Adrenal gland (tissue), 5 donors: ENCODE data around the gene TENT4B.

Source experiments
- CTCF ChIP-seq, 6 experiments: fragments of 450-650 bp in 4 of 6; fragments of 200-600 bp in 2 of 6; sonication (generic) in 1 of 6; IDR thresholded peaks; 1 replicate in 5 of 6; 2 replicates in 1 of 6; pipeline versions ENCODE4 v1.5.1 to v1.8.0; 2016 to 2021; ENCODE audit warnings: antibody characterized with exemption in 6 of 6, mild to moderate bottlenecking in 2 of 6, moderate library complexity in 1 of 6
- POLR2A ChIP-seq, 2 donors: fragments of 450-650 bp; IDR thresholded peaks; one replicate each; pipeline ENCODE4 v1.6.1; 2017; ENCODE audit warnings: antibody characterized with exemption in 2 of 2, mild to moderate bottlenecking in 2 of 2, moderate library complexity in 1 of 2
- donor health status: DM: no; HTN: no; CAD: no.

DNA sequence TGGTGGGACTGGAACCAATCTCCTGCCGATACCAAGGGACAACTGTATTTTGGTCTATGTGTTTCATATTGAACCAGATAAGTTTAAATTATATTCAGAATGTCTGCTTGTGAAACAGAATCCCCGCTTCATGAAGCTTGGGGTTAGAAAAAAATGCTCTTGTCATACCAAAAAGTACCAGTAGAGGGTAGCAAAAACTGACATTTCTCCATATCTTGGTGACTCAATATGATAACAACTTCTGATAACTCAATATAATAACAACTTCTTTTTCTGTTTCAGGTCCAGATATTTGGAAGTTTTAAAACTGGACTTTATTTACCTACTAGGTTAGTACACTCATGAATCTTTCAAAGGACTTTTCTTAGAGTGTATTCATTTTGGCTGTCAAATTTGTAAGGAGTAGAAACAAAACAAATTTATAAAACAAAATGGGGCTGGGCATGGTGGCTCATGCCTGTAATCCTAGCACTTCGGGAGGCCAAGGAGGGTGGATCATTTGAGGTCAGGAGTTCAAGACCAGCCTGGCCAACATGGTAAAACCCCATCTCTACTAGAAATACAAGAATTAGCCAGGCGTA, 60.9 kb downstream of the TENT4B start:
- TF ChIP-seq CTCF (IDR thresholded peaks at IDR 0.05) (peak; percentile 74 to 91 (median 82)), POLR2A (IDR thresholded peaks at IDR 0.05) (no peak)
